SK-N-SH treated with all-trans-retinoic acid at 6 μM for 48 hours (cell line): ENCODE results near the gene DLG2.

Experiments
- ATAC-seq: fragments of 200-7000 bp; cut with Tn5 transposase; 3 replicates; pipeline ENCODE4 v1.9.1; 2020; ENCODE audit warnings: mild to moderate bottlenecking, moderate library complexity
- ARNTL ChIP-seq: fragments of 450-650 bp; formaldehyde crosslinking; IDR thresholded peaks from 2 replicates; pipeline ENCODE4 v1.5.0; 2020; ENCODE audit warnings: low read depth, mild to moderate bottlenecking, moderate library complexity, borderline replicate concordance
- BACH2 ChIP-seq: fragments of 250-450 bp; sonication (Bioruptor Pico); IDR thresholded peaks from 2 replicates; pipeline ENCODE4 v1.9.0; 2021; ENCODE audit warnings: mild to moderate bottlenecking, borderline replicate concordance
- CREB5 ChIP-seq: fragments of 250-450 bp; sonication (Bioruptor Pico); IDR thresholded peaks from 2 replicates; pipeline ENCODE4 v1.5.1; 2020; ENCODE audit warnings: low read depth, mild to moderate bottlenecking, moderate library complexity
- CSDC2 ChIP-seq: fragments of 250-450 bp; sonication (Bioruptor Pico); IDR thresholded peaks from 2 replicates; pipeline ENCODE4 v1.5.0; 2020; ENCODE audit warnings: mild to moderate bottlenecking, moderate library complexity
- CSRNP3 ChIP-seq: fragments of 250-450 bp; sonication (Bioruptor Pico); IDR thresholded peaks from 2 replicates; pipeline ENCODE4 v1.5.1; 2021; ENCODE audit warnings: mild to moderate bottlenecking, moderate library complexity
- ESRRG ChIP-seq: fragments of 250-450 bp; sonication (Bioruptor Pico); IDR thresholded peaks from 2 replicates; pipeline ENCODE4 v1.6.1; 2021; ENCODE audit warnings: mild to moderate bottlenecking
- ISL1 ChIP-seq: fragments of 250-450 bp; sonication (Bioruptor Pico); IDR thresholded peaks from 2 replicates; pipeline ENCODE4 v2.1.2; 2022; ENCODE audit warnings: mild to moderate bottlenecking, moderate library complexity
- OSR1 ChIP-seq: fragments of 250-450 bp; sonication (Bioruptor Pico); IDR thresholded peaks from 2 replicates; pipeline ENCODE4 v1.8.0; 2022; ENCODE audit warnings: moderate library complexity, mild to moderate bottlenecking, inconsistent platforms
- PATZ1 ChIP-seq: fragments of 250-450 bp; sonication (Bioruptor Pico); IDR thresholded peaks from 2 replicates; pipeline ENCODE4 v1.8.0; 2020; ENCODE audit warnings: mild to moderate bottlenecking, moderate library complexity, borderline replicate concordance
- POU6F1 ChIP-seq: fragments of 250-450 bp; sonication (Bioruptor Pico); IDR thresholded peaks from 2 replicates; pipeline ENCODE4 v1.8.0; 2021; ENCODE audit warnings: low read depth, mild to moderate bottlenecking, moderate library complexity, borderline replicate concordance
- PPARA ChIP-seq: fragments of 250-450 bp; sonication (Bioruptor Pico); IDR thresholded peaks from 2 replicates; pipeline ENCODE4 v1.5.0; 2020; ENCODE audit warnings: mild to moderate bottlenecking, borderline replicate concordance
- RARB ChIP-seq: fragments of 250-450 bp; sonication (Bioruptor Pico); IDR thresholded peaks from 2 replicates; pipeline ENCODE4 v1.8.0; 2021; ENCODE audit warnings: mild to moderate bottlenecking, moderate library complexity
- SNAI2 ChIP-seq: fragments of 250-450 bp; sonication (Bioruptor Pico); IDR thresholded peaks from 2 replicates; pipeline ENCODE4 v1.5.0; 2020; ENCODE audit warnings: mild to moderate bottlenecking, moderate library complexity
- TCF4 ChIP-seq: fragments of 250-450 bp; sonication (Bioruptor Pico); IDR thresholded peaks from 2 replicates; pipeline ENCODE4 v1.8.0; 2021; ENCODE audit warnings: mild to moderate bottlenecking, moderate library complexity, borderline replicate concordance
- TOX ChIP-seq: fragments of 250-450 bp; sonication (Bioruptor Pico); IDR thresholded peaks from 2 replicates; pipeline ENCODE4 v1.8.0; 2021; ENCODE audit warnings: mild to moderate bottlenecking, moderate library complexity, borderline replicate concordance
- ZC3H10 ChIP-seq: fragments of 250-450 bp; sonication (Bioruptor Pico); IDR thresholded peaks from 2 replicates; pipeline ENCODE4 v1.5.1; 2021; ENCODE audit warnings: mild to moderate bottlenecking, moderate library complexity
- ZFP3 ChIP-seq: fragments of 250-450 bp; sonication (Bioruptor Pico); IDR thresholded peaks from 2 replicates; pipeline ENCODE4 v1.5.0; 2020; ENCODE audit warnings: mild to moderate bottlenecking, moderate library complexity
- ZFP30 ChIP-seq: fragments of 450-650 bp; formaldehyde crosslinking; IDR thresholded peaks from 2 replicates; pipeline ENCODE4 v1.5.0; 2022; ENCODE audit warnings: mild to moderate bottlenecking, moderate library complexity
- ZNF565 ChIP-seq: fragments of 450-650 bp; formaldehyde crosslinking; conservative IDR thresholded peaks from 2 replicates; pipeline ENCODE4 v1.5.0; 2020; ENCODE audit warnings: low read depth, mild to moderate bottlenecking, moderate library complexity
- ZNF70 ChIP-seq: fragments of 450-650 bp; formaldehyde crosslinking; IDR thresholded peaks from 2 replicates; pipeline ENCODE4 v1.5.0; 2020; ENCODE audit warnings: mild to moderate bottlenecking, moderate library complexity
- ZNF8 ChIP-seq: fragments of 450-650 bp; formaldehyde crosslinking; IDR thresholded peaks from 2 replicates; pipeline ENCODE4 v1.5.0; 2020; ENCODE audit warnings: mild to moderate bottlenecking, moderate library complexity

DLG2 gene

GRCh38 chr11:84671325-84671999 lies 955.7 kb downstream of the DLG2 start:
- ATAC-seq = no peak
- TF ChIP-seq POU6F1 (CRISPR knock-in tag) = no peak
- no peak for TF ChIP-seq CREB5 (CRISPR knock-in tag)
- no peak for TF ChIP-seq BACH2 (CRISPR knock-in tag)
- TF ChIP-seq SNAI2 (CRISPR knock-in tag) = no peak
- no peak for TF ChIP-seq CSRNP3
- no peak for TF ChIP-seq ZNF8 (CRISPR knock-in tag)
- no peak for TF ChIP-seq ZFP3 (CRISPR knock-in tag)
- TF ChIP-seq TOX (CRISPR knock-in tag) = no peak
- no peak for TF ChIP-seq OSR1
- no peak for TF ChIP-seq ARNTL (CRISPR knock-in tag)
- TF ChIP-seq ESRRG (CRISPR knock-in tag) = no peak
- no peak for TF ChIP-seq PATZ1
- TF ChIP-seq ZNF565 (CRISPR knock-in tag) = no peak
- no peak for TF ChIP-seq ZC3H10 (CRISPR knock-in tag)
- no peak for TF ChIP-seq PPARA (CRISPR knock-in tag)
- no peak for TF ChIP-seq TCF4 (CRISPR knock-in tag)
- no peak for TF ChIP-seq ZNF70

- no peak for ATAC-seq
- TF ChIP-seq PPARA (CRISPR knock-in tag) (no peak), OSR1 (no peak), BACH2 (CRISPR knock-in tag) (no peak)
Measured at GRCh38 chr11:84663731-84664130, 963.4 kb downstream of the DLG2 start.

- TF ChIP-seq ESRRG (CRISPR knock-in tag) (no peak), PPARA (CRISPR knock-in tag) (no peak), TOX (CRISPR knock-in tag) (no peak), ISL1 (no peak), POU6F1 (CRISPR knock-in tag) (no peak), ZNF8 (CRISPR knock-in tag) (no peak), RARB (CRISPR knock-in tag) (no peak), ARNTL (CRISPR knock-in tag) (no peak), CREB5 (CRISPR knock-in tag) (no peak), OSR1 (no peak), BACH2 (CRISPR knock-in tag) (no peak), CSDC2 (CRISPR knock-in tag) (no peak), TCF4 (CRISPR knock-in tag) (no peak), SNAI2 (CRISPR knock-in tag) (no peak), CSRNP3 (no peak), ZFP3 (CRISPR knock-in tag) (no peak), ZFP30 (CRISPR knock-in tag) (no peak), ZC3H10 (CRISPR knock-in tag) (no peak)
- TF ChIP-seq, all 23 proteins: peak for 0
- ATAC-seq = no peak
Measured at GRCh38 chr11:84660257-84660977, 966.7 kb downstream of the DLG2 start.
